H1 (cell line): ENCODE results near the gene SLC7A5. TPM values are rescaled to one million over a fixed set of nuclear protein-coding genes. Genes with fewer than 3 reads are reported as not detected.
"Not testable (repeated sequence)": the region's sequence is repeated elsewhere in the genome, so short reads cannot be mapped to it uniquely, and the experiment has no call there.

Experiments
- CTCF ChIA-PET: fragments of 300-600 bp; sonication (Branson Sonifier 250); formaldehyde crosslinking; loops from one replicate; lab custom pipeline; 2021; ENCODE audit not compliant: partially characterized antibody; lab: Charles Lee
- POLR2A ChIA-PET: fragments of 300-600 bp; sonication (Branson Sonifier 250); formaldehyde crosslinking; loops from one replicate; lab custom pipeline; 2021; ENCODE audit warnings: inconsistent platforms; ENCODE audit not compliant: partially characterized antibody; lab: Charles Lee
- DNase-seq, 2 experiments: peaks; one replicate each; pipeline versions ENCODE4 v3.0.0 to v3.0.0-alpha.2; 2010 to 2022; ENCODE audit warnings: low spot score in 2 of 2, low read depth in 1 of 2, mixed read lengths in 1 of 2
- FAIRE-seq: peaks from 2 replicates; lab custom pipeline; 2011; peaks lifted over from hg19 to GRCh38; lab: Jason Lieb, UNC
- H2AFZ ChIP-seq: 2 replicates; pipeline ENCODE4 v1.8.1; 2012; ENCODE audit warnings: low read length, inconsistent platforms
- H2AK5ac ChIP-seq: 2 replicates; pipeline ENCODE4 v1.6.1; 2013; ENCODE audit warnings: low read depth, low read length
- H2BK120ac ChIP-seq: replicated peaks from 2 replicates; pipeline ENCODE3; 2013; ENCODE audit warnings: low read depth, low read length, inconsistent platforms
- H2BK12ac ChIP-seq: 2 replicates; pipeline ENCODE4 v1.6.1; 2013; ENCODE audit warnings: low read depth, low read length
- H2BK15ac ChIP-seq: 2 replicates; pipeline ENCODE4 v1.6.1; 2013; ENCODE audit warnings: low read length
- H2BK20ac ChIP-seq: 2 replicates; pipeline ENCODE4 v1.6.1; 2013; ENCODE audit warnings: low read length
- H2BK5ac ChIP-seq: 2 replicates; pipeline ENCODE4 v1.6.1; 2013; ENCODE audit warnings: low read depth, low read length
- H3K14ac ChIP-seq: 2 replicates; pipeline ENCODE4 v1.6.1; 2013; ENCODE audit warnings: inconsistent platforms; ENCODE audit not compliant: insufficient read length
- H3K18ac ChIP-seq: 2 replicates; pipeline ENCODE4 v1.6.1; 2013; ENCODE audit warnings: low read length; ENCODE audit errors: extremely low read depth
- H3K23ac ChIP-seq: 2 replicates; pipeline ENCODE4 v1.6.1; 2013; ENCODE audit warnings: inconsistent platforms; ENCODE audit not compliant: insufficient read length
- H3K23me2 ChIP-seq: 2 replicates; pipeline ENCODE4 v1.6.1; 2013; ENCODE audit warnings: low read depth, low read length
- H3K27ac ChIP-seq: 2 replicates; pipeline ENCODE4 v1.6.1; 2011; ENCODE audit warnings: low read depth, low read length, inconsistent platforms
- H3K27me3 ChIP-seq, 4 experiments: replicated peaks in 1 of 4; 1 replicate in 1 of 4; 2 replicates in 3 of 4; pipeline versions ENCODE4 v1.6.1 to v1.8.1; 2011 to 2013; ENCODE audit warnings: low read length in 3 of 4, mild to moderate bottlenecking in 3 of 4, inconsistent platforms in 2 of 4, mixed read lengths in 2 of 4, moderate library complexity in 1 of 4; ENCODE audit not compliant: control insufficient read depth in 3 of 4, insufficient read depth in 3 of 4; ENCODE audit errors: extremely low read depth in 1 of 4
- H3K36me3 ChIP-seq, 4 experiments: 2 replicates each; pipeline versions ENCODE4 v1.6.1 to v1.8.1; 2011 to 2013; ENCODE audit warnings: mild to moderate bottlenecking in 4 of 4, low read length in 3 of 4, moderate library complexity in 2 of 4, control low read depth in 1 of 4, inconsistent platforms in 1 of 4; ENCODE audit not compliant: insufficient read depth in 4 of 4, control insufficient read depth in 2 of 4
- H3K4ac ChIP-seq: replicated peaks from 2 replicates; pipeline ENCODE3; 2013; ENCODE audit warnings: low read length, low read depth, mixed read lengths, inconsistent platforms; ENCODE audit not compliant: insufficient read length
- H3K4me1 ChIP-seq, 4 experiments: replicated peaks in 1 of 4; 1 replicate in 1 of 4; 2 replicates in 3 of 4; pipeline versions ENCODE4 v1.6.1 to v1.8.1; 2011 to 2013; ENCODE audit warnings: low read length in 3 of 4, inconsistent platforms in 2 of 4, mixed read lengths in 1 of 4; ENCODE audit not compliant: insufficient read depth in 4 of 4, control insufficient read depth in 3 of 4
- H3K4me2 ChIP-seq, 2 experiments: 2 replicates each; pipeline versions ENCODE4 v1.6.1 to v1.8.1; 2011 to 2013; ENCODE audit warnings: low read depth in 2 of 2, low read length in 2 of 2, control low read depth in 1 of 2, inconsistent platforms in 1 of 2, mild to moderate bottlenecking in 1 of 2; ENCODE audit not compliant: insufficient read depth in 1 of 2
- H3K4me3 ChIP-seq, 4 experiments: fragments of 200-600, 300-600 bp in 1 of 4; sonication (generic), shearing (Covaris generic), sonication (Bioruptor Twin) in 1 of 4; 2 replicates each; pipeline versions ENCODE4 v1.5.1 to v1.8.1; 2011 to 2016; ENCODE audit warnings: low read length in 4 of 4, low read depth in 3 of 4, control low read depth in 2 of 4, inconsistent platforms in 2 of 4, mild to moderate bottlenecking in 2 of 4, mixed read lengths in 1 of 4, moderate library complexity in 1 of 4; ENCODE audit not compliant: insufficient read depth in 2 of 4; ENCODE audit errors: extremely low read depth in 1 of 4
- H3K56ac ChIP-seq: replicated peaks from 2 replicates; pipeline ENCODE3; 2013; ENCODE audit warnings: low read depth, mild to moderate bottlenecking, mixed read lengths, low read length, inconsistent platforms; ENCODE audit not compliant: insufficient read length
- H3K79me1 ChIP-seq: 2 replicates; pipeline ENCODE4 v1.6.1; 2013; ENCODE audit warnings: low read depth, low read length, control low read depth
- H3K79me2 ChIP-seq, 2 experiments: 2 replicates each; pipeline versions ENCODE4 v1.6.1 to v1.8.1; 2012 to 2013; ENCODE audit warnings: low read length in 2 of 2, mild to moderate bottlenecking in 2 of 2, inconsistent platforms in 1 of 2; ENCODE audit not compliant: insufficient read depth in 2 of 2, control insufficient read depth in 1 of 2
- H3K9ac ChIP-seq, 4 experiments: replicated peaks in 1 of 4; 1 replicate in 1 of 4; 2 replicates in 3 of 4; pipeline versions ENCODE4 v1.6.1 to v1.8.1; 2011 to 2013; ENCODE audit warnings: low read depth in 3 of 4, low read length in 3 of 4, control low read depth in 2 of 4, mild to moderate bottlenecking in 2 of 4, moderate library complexity in 2 of 4, inconsistent platforms in 1 of 4; ENCODE audit errors: extremely low read depth in 1 of 4
- H3K9me3 ChIP-seq, 2 experiments: 2 replicates each; pipeline versions ENCODE4 v1.6.1 to v1.8.1; 2012 to 2013; ENCODE audit warnings: mild to moderate bottlenecking in 2 of 2, moderate library complexity in 2 of 2, control low read depth in 1 of 2, inconsistent platforms in 1 of 2, low read depth in 1 of 2, low read length in 1 of 2, mixed read lengths in 1 of 2; ENCODE audit not compliant: insufficient read depth in 2 of 2
- H4K20me1 ChIP-seq, 2 experiments: replicated peaks in 1 of 2; 2 replicates each; pipeline versions ENCODE3 to v1.8.1; 2011 to 2013; ENCODE audit warnings: inconsistent platforms in 2 of 2, low read length in 2 of 2, mild to moderate bottlenecking in 1 of 2; ENCODE audit not compliant: insufficient read depth in 2 of 2, control insufficient read depth in 1 of 2
- H4K5ac ChIP-seq: 2 replicates; pipeline ENCODE4 v1.6.1; 2013; ENCODE audit warnings: low read length, low read depth, mixed read lengths, inconsistent platforms; ENCODE audit not compliant: insufficient read length
- H4K8ac ChIP-seq: 2 replicates; pipeline ENCODE4 v1.8.0; 2013; ENCODE audit warnings: mild to moderate bottlenecking, moderate library complexity, low read length, inconsistent platforms; ENCODE audit not compliant: insufficient read depth; ENCODE audit errors: extremely low read depth
- H4K91ac ChIP-seq: replicated peaks from 2 replicates; pipeline ENCODE3; 2013; ENCODE audit warnings: low read length, mixed read lengths, inconsistent platforms; ENCODE audit not compliant: insufficient read length
- CREB1 ChIP-seq: IDR thresholded peaks from 2 replicates; pipeline ENCODE4 v1.6.1; 2012; ENCODE audit warnings: inconsistent platforms
- MAX ChIP-seq: IDR thresholded peaks from 2 replicates; pipeline ENCODE4 v1.6.1; 2012; ENCODE audit warnings: inconsistent platforms
- RAD21 ChIP-seq, 2 experiments: IDR thresholded peaks in 1 of 2; conservative IDR thresholded peaks in 1 of 2; 2 replicates each; pipeline ENCODE4 v1.6.1; 2011; ENCODE audit warnings: low read depth in 2 of 2, low read length in 2 of 2, improper control_type of control experiment in 1 of 2, inconsistent platforms in 1 of 2, mild to moderate bottlenecking in 1 of 2, moderate library complexity in 1 of 2
- TCF12 ChIP-seq: IDR thresholded peaks from 2 replicates; pipeline ENCODE4 v1.6.1; 2011; ENCODE audit warnings: low read depth, mild to moderate bottlenecking, low read length
- YY1 ChIP-seq: IDR thresholded peaks from 2 replicates; pipeline ENCODE4 v1.6.1; 2011; ENCODE audit warnings: low read depth, mild to moderate bottlenecking, low read length
- WGBS, 2 experiments: shearing (Covaris generic) in 1 of 2; methylation state at CpG; one replicate each; pipeline versions ENCODE4 v1.1.6 to v1.1.7; 2013 to 2015; ENCODE audit warnings: low lambda C conversion rate in 2 of 2, mixed read lengths in 2 of 2, inconsistent platforms in 1 of 2, low coverage in 1 of 2, missing lambda C conversion rate in 1 of 2; ENCODE audit not compliant: insufficient replicate concordance in 2 of 2, insufficient coverage in 1 of 2, insufficient read length in 1 of 2; ENCODE audit errors: extremely low coverage in 1 of 2, missing lambda C conversion rate in 1 of 2; 5-methylcytosine and 5-hydroxymethylcytosine counted together
- polyA plus RNA-seq, 7 experiments: library from polyadenylated mRNA; depleted of rRNA in 3 of 7; stranded (reverse) in 5 of 7; unstranded in 2 of 7; fragments of >200 nt in 5 of 7; fragments of 200-250 nt in 2 of 7; gene quantifications; 1 replicate in 5 of 7; 2 replicates in 1 of 7; 4 replicates in 1 of 7; pipeline versions ENCODE4 v1.2.1 to v1.2.3, GENCODE V29; 2011 to 2013; ENCODE audit warnings: missing spikeins in 2 of 7, mixed read lengths in 2 of 7
- total RNA-seq: library from RNA; stranded (reverse); fragmentation: NEBNext Ultra II Directional; extraction: Animal tissue kit (Norgen Biotek cat#: 25700); gene quantifications from 2 replicates; pipeline ENCODE4 v1.2.1, GENCODE V29; 2021
- TF ChIP-seq, protein P1 (sequence below), 3 experiments: IDR thresholded peaks; 1 replicate in 2 of 3; 2 replicates in 1 of 3; pipeline versions ENCODE4 v1.5.1 to v1.6.1; 2011; ENCODE audit warnings: low read length in 3 of 3, mild to moderate bottlenecking in 3 of 3, inconsistent platforms in 2 of 3, low read depth in 1 of 3, moderate library complexity in 1 of 3; ENCODE audit not compliant: insufficient read depth in 1 of 3; ENCODE audit errors: control extremely low read depth in 1 of 3

The SLC7A5 gene
- total and polyA plus RNA-seq, 2 of the 8 experiments (the other 6 are each of a cell fraction or from before 2014, with no cell fraction given) = 68.2 to 341 TPM

DNA sequence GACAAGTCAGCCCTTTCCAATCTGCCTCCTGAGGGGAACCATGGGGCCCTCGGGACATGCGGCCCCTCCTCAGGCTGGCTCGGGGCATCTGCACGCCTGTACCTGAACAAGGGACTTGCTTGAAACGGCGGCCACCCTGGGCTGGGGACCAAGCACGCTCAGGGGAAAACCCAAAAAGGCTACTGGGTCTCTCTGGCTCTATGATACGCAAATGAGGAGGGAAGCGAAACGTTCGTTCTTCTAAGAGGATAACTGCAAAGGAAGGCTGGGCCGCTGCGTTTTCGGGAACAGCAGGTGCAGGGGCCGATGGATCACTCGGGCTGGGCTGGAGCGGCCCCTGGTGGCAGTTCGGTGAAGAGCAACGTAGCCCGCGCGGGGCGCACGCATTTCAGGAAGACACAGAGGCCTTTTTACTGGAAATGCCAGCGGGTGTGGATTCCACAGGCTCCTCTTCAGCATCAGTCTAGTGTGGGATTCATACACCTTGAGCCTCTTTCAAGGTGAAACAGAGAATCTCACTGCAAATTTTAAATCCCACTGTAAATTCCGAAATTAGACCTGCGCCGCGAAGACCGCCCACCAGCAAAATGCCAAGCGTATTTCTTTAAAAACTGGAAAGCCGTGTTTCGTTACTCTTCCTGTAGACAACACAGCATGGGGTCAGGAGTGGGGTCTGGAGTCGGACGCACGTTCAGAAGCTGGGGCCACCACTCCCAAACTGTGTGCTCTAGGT lies 40.1 kb upstream of the SLC7A5 start:
- 43% methylated on average over 36 of the region's 36 CpGs; no CpG with 5 or more reads in 1 of the 2 experiments for WGBS, 2 experiments
- H3K23me2 ChIP-seq, H3K36me3 ChIP-seq, H3K27me3 ChIP-seq, H3K56ac ChIP-seq, H3K79me2 ChIP-seq, H2BK20ac ChIP-seq, H3K23ac ChIP-seq, H4K91ac ChIP-seq, H3K18ac ChIP-seq, H4K8ac ChIP-seq, POLR2A ChIA-PET, H3K9me3 ChIP-seq, H3K4me3 ChIP-seq, H4K5ac ChIP-seq, H3K27ac ChIP-seq, H2BK5ac ChIP-seq, H3K4me1 ChIP-seq, H3K79me1 ChIP-seq, H2AK5ac ChIP-seq, H2AFZ ChIP-seq, H3K14ac ChIP-seq, H3K9ac ChIP-seq, H2BK15ac ChIP-seq, H4K20me1 ChIP-seq, H3K4ac ChIP-seq, H2BK120ac ChIP-seq, FAIRE-seq: not testable (repeated sequence)
- Histone ChIP-seq H3K4me2 (peak overlapping the region in 1 of 2 experiments; percentile 29; a peak in 1 of 4 replicates), H2BK12ac (peak overlapping the region; percentile 55; the same call in 1 of the 2 replicates)
- peak; percentile 34 to 99 for DNase-seq
- CTCF ChIA-PET = interaction anchor here (0.6 to 5.4 kb wide), 13 partner anchors 9 to 139 kb away, joined by 3 to 44 read pairs (median 4); no protein-coding TSS in a partner anchor
- peak; percentile 66 for TF ChIP-seq CREB1
- peak; percentile 60 for TF ChIP-seq MAX
- TF ChIP-seq, protein P1, sequence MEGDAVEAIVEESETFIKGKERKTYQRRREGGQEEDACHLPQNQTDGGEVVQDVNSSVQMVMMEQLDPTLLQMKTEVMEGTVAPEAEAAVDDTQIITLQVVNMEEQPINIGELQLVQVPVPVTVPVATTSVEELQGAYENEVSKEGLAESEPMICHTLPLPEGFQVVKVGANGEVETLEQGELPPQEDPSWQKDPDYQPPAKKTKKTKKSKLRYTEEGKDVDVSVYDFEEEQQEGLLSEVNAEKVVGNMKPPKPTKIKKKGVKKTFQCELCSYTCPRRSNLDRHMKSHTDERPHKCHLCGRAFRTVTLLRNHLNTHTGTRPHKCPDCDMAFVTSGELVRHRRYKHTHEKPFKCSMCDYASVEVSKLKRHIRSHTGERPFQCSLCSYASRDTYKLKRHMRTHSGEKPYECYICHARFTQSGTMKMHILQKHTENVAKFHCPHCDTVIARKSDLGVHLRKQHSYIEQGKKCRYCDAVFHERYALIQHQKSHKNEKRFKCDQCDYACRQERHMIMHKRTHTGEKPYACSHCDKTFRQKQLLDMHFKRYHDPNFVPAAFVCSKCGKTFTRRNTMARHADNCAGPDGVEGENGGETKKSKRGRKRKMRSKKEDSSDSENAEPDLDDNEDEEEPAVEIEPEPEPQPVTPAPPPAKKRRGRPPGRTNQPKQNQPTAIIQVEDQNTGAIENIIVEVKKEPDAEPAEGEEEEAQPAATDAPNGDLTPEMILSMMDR (IDR thresholded peaks at IDR 0.05; ENCODE audit: control extremely low read depth in 1 of 3, insufficient read depth in 1 of 3, low read depth in 1 of 3, low read length in 3 of 3) = peak; percentile 83 to 88 (median 87)
- 0 out of 2 replicates have a peak, but pooled peaks have one; percentile 42 for TF ChIP-seq YY1
- peak; percentile 44; the same call in 1 of the 2 replicates for TF ChIP-seq TCF12
- TF ChIP-seq RAD21 (IDR thresholded peaks at IDR 0.05 in 1 of 2, conservative IDR thresholded peaks at IDR 0.05 in 1 of 2; ENCODE audit: low read depth in 2 of 2, low read length in 2 of 2) = peak; percentile 90 to 93
